HL-60 (cell line): ENCODE results near the gene IMPDH1.

ENCODE experiments used
- CTCF ChIP-seq: IDR thresholded peaks from one replicate; pipeline ENCODE4 v1.5.1; 2011; ENCODE audit warnings: low read length, control low read depth, inconsistent platforms; ENCODE audit not compliant: insufficient read depth
- GABPA ChIP-seq: IDR thresholded peaks from 2 replicates; pipeline ENCODE4 v1.6.1; 2012; ENCODE audit warnings: low read depth
- POLR2AphosphoS5 ChIP-seq: IDR thresholded peaks from 2 replicates; pipeline ENCODE4 v1.6.1; 2012; ENCODE audit warnings: low read depth
- SPI1 ChIP-seq: IDR thresholded peaks from 2 replicates; pipeline ENCODE4 v1.6.1; 2012; ENCODE audit warnings: low read depth, mild to moderate bottlenecking, borderline replicate concordance
- TF ChIP-seq, protein P1 (sequence below): IDR thresholded peaks from 2 replicates; pipeline ENCODE4 v1.6.1; 2012; ENCODE audit warnings: low read depth; ENCODE audit not compliant: insufficient replicate concordance

GRCh38 chr7:128453836-128454804 lies 44.3 kb upstream of the IMPDH1 start:
- TF ChIP-seq CTCF (no peak), POLR2AphosphoS5 (no peak), SPI1 (no peak), GABPA (no peak)
- TF ChIP-seq, protein P1, sequence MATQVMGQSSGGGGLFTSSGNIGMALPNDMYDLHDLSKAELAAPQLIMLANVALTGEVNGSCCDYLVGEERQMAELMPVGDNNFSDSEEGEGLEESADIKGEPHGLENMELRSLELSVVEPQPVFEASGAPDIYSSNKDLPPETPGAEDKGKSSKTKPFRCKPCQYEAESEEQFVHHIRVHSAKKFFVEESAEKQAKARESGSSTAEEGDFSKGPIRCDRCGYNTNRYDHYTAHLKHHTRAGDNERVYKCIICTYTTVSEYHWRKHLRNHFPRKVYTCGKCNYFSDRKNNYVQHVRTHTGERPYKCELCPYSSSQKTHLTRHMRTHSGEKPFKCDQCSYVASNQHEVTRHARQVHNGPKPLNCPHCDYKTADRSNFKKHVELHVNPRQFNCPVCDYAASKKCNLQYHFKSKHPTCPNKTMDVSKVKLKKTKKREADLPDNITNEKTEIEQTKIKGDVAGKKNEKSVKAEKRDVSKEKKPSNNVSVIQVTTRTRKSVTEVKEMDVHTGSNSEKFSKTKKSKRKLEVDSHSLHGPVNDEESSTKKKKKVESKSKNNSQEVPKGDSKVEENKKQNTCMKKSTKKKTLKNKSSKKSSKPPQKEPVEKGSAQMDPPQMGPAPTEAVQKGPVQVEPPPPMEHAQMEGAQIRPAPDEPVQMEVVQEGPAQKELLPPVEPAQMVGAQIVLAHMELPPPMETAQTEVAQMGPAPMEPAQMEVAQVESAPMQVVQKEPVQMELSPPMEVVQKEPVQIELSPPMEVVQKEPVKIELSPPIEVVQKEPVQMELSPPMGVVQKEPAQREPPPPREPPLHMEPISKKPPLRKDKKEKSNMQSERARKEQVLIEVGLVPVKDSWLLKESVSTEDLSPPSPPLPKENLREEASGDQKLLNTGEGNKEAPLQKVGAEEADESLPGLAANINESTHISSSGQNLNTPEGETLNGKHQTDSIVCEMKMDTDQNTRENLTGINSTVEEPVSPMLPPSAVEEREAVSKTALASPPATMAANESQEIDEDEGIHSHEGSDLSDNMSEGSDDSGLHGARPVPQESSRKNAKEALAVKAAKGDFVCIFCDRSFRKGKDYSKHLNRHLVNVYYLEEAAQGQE: no peak
